HUES6 (cell line): Measurements from ENCODE around the gene MCHR1.

Experiments used
- H3K27ac ChIP-seq: 2 replicates; pipeline ENCODE4 v1.7.0; 2013; ENCODE audit warnings: low read depth, mild to moderate bottlenecking, low read length, inconsistent platforms
- H3K27me3 ChIP-seq: 2 replicates; pipeline ENCODE4 v1.6.1; 2013; ENCODE audit warnings: low read length; ENCODE audit not compliant: control insufficient read depth, insufficient read depth
- H3K36me3 ChIP-seq: 2 replicates; pipeline ENCODE4 v1.6.1; 2013; ENCODE audit warnings: low read length; ENCODE audit not compliant: control insufficient read depth, insufficient read depth
- H3K4me1 ChIP-seq: 2 replicates; pipeline ENCODE4 v1.6.1; 2013; ENCODE audit warnings: low read length; ENCODE audit not compliant: control insufficient read depth, insufficient read depth
- H3K4me3 ChIP-seq: 2 replicates; pipeline ENCODE4 v1.5.1; 2013; ENCODE audit warnings: low read depth, low read length
- H3K9ac ChIP-seq: one replicate; pipeline ENCODE4 v1.6.1; 2013; ENCODE audit warnings: mild to moderate bottlenecking, low read length
- H3K9me3 ChIP-seq: 2 replicates; pipeline ENCODE4 v1.6.1; 2013; ENCODE audit warnings: low read depth, low read length; ENCODE audit not compliant: control insufficient read depth, insufficient read depth

MCHR1 gene

GRCh38 chr22:40728731-40729189 is 49.5 kb downstream of the MCHR1 start:
- Histone ChIP-seq H3K36me3 (no peaks in the 10 kb centered on the region), H3K9me3 (peaks cover 4% of the 10 kb centered on the region; the same call in 1 of the 2 replicates), H3K9ac (peak overlapping the region; percentile 15), H3K27ac (peak overlapping the region; percentile 94; the same call in 1 of the 2 replicates), H3K4me1 (peaks cover 32% of the 10 kb centered on the region), H3K4me3 (no peak overlapping the region), H3K27me3 (no peaks in the 10 kb centered on the region)

GRCh38 chr22:40729284-40729683 is 50.0 kb downstream of the MCHR1 start:
- peak overlapping the region; percentile 37; the same call in 1 of the 2 replicates for H3K27ac ChIP-seq
- peaks cover 4% of the 10 kb centered on the region; the same call in 1 of the 2 replicates for H3K9me3 ChIP-seq
- no peak overlapping the region for H3K9ac ChIP-seq
- no peaks in the 10 kb centered on the region for H3K36me3 ChIP-seq
- H3K27me3 ChIP-seq: no peaks in the 10 kb centered on the region
- no peak overlapping the region for H3K4me3 ChIP-seq
- H3K4me1 ChIP-seq: peaks cover 32% of the 10 kb centered on the region
